Activated CD8-positive, alpha-beta memory T cell treated with anti-CD3 and anti-CD28 coated beads for 36 hours (primary cell): ENCODE data around the gene FBXW10B. TPM values are rescaled to one million over a fixed set of nuclear protein-coding genes. Genes with fewer than 3 reads are reported as not detected.
"Not testable (repeated sequence)": the region's sequence is repeated elsewhere in the genome, so short reads cannot be mapped to it uniquely, and the experiment has no call there.

Source experiments
- CTCF ChIA-PET: fragments of 350-600 bp; sonication (Branson Sonifier 250); formaldehyde crosslinking; loops from one replicate; lab custom pipeline; 2021; ENCODE audit warnings: antibody characterized with exemption; lab: Charles Lee
- POLR2A ChIA-PET: fragments of 350-600 bp; sonication (Branson Sonifier 250); formaldehyde crosslinking; loops from one replicate; lab custom pipeline; 2021; ENCODE audit warnings: antibody characterized with exemption; lab: Charles Lee
- total RNA-seq, 2 experiments: library from RNA; stranded (reverse); gene quantifications; one replicate each; pipeline ENCODE4 v1.2.3, GENCODE V29; 2021

The FBXW10B gene
- total RNA-seq, 2 experiments from 2014 or later, result 0.46 to 1.0 TPM

GRCh38 chr17:15574660-15575059, 44.8 kb downstream of the FBXW10B start:
- POLR2A ChIA-PET, result not testable (repeated sequence)

GRCh38 chr17:15573870-15574269, 45.6 kb downstream of the FBXW10B start:
- POLR2A ChIA-PET, CTCF ChIA-PET: not testable (repeated sequence)

More at GRCh38 chr17:15574660-15575059, 44.8 kb downstream of the FBXW10B start:
- CTCF ChIA-PET, result not testable (repeated sequence)

Other genes with a start within 250 kb of the FBXW10B start
- gene CDRT4, start 152.1 kb downstream of the FBXW10B start, total RNA-seq, result 1 to 10 TPM; 2.1 to 2.8 TPM
- 1 to 10 TPM; 5.4 to 9.5 TPM for gene TVP23C, start 56.2 kb downstream of the FBXW10B start, total RNA-seq
- 10 to 100 TPM in 1 of 2 experiments, 1 to 10 TPM in 1; 9.5 to 10.8 TPM for gene TRIM16, start 64.6 kb upstream of the FBXW10B start, total RNA-seq
- gene ZNF286A, start 80.0 kb upstream of the FBXW10B start, total RNA-seq, result 10 to 100 TPM; 28.4 to 30.8 TPM
- gene TBC1D26, start 112.6 kb upstream of the FBXW10B start, total RNA-seq, result under 1 TPM; 0.08 to 0.46 TPM